Stimulated activated CD8-positive, alpha-beta memory T cell treated with anti-CD3 and anti-CD28 coated beads, Interleukin-7, amount 100 ng/mL, for 24 hours (primary cell): ENCODE measurements around the gene PIP5K1A.
"Not testable (repeated sequence)": the region's sequence is repeated elsewhere in the genome, so short reads cannot be mapped to it uniquely, and the experiment has no call there.

ENCODE experiments used
- DNase-seq: peaks from one replicate; pipeline ENCODE4 v3.0.0-alpha.2; 2020; ENCODE audit warnings: low read depth

Gene PIP5K1A

DNA sequence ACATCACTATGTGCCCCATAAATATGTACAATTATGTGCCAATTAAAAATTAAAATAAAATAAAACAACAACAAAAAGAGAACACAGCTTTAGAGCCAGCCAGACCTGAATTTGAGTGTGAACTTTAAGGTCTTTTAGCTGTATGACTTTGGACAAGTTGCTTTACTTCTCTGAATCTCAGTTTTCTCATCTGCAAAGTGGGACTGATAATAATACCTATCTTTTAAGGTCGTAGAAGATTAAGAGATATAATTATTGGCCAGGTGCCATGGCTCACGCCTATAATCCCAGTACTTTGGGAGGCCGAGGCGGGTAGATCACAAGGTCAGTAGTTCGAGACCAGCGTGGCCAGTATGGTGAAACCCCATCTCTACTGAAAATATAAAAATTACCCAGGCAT lies 5.0 kb upstream of the PIP5K1A start:
- DNase-seq: no peak

GRCh38 chr1:151193856-151194255 lies 4.5 kb upstream of the PIP5K1A start:
- no peak for DNase-seq

DNA sequence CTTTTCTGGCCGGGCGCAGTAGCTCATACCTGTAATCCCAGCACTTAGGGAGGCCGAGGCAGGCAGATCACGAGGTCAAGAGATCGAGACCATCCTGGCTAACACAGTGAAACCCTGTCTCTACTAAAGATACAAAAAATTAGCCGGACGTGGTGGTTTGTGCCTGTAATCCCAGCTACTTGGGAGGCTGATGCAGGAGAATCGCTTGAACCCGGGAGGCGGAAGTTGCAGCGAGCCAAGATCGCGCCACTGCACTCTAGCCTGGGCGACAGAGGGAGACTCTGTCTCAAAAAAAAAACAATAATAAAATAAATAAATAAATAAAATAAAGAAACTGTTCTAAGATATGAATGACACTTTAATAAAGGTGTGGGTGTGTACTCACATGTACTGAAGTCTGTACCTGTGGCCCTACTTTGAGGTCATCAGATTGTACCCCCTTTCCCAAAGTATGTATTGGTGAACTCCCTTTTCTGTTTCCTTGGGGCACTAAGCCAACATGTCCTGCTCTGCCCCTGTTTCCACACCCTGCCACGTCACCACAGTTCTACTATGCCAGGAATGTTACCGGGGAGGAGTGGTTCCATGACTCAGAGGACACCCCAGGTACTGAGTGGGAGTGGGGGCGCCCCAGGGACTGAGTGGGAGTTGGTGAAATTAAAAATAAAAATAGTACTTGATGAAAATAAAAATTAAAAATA lies 3.3 kb upstream of the PIP5K1A start:
- DNase-seq: not testable (repeated sequence)

DNA sequence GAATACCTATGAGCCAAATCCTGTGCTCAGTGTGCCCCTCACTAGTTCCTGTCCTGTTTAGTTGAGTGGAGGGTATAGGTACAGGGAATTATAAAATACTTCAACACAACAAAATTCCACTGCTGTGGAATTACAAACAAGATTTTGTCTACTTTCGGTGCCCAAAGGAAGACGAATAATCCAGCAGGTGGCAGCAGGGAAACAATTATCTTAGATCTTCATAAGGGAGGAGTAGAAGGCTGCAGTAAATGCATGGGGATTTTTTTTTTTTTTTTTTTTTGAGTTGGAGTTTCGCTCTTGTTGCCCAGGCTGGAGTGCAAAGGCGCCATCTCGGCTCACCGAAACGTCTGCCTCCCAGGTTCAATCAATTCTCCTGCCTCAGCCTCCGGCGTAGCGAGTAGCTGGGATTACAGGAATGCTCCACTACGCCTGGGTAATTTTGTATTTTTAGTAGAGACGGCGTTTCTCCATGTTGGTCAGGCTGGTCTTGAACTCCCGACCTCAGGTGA lies 2.0 kb upstream of the PIP5K1A start:
- DNase-seq: no peak

DNA sequence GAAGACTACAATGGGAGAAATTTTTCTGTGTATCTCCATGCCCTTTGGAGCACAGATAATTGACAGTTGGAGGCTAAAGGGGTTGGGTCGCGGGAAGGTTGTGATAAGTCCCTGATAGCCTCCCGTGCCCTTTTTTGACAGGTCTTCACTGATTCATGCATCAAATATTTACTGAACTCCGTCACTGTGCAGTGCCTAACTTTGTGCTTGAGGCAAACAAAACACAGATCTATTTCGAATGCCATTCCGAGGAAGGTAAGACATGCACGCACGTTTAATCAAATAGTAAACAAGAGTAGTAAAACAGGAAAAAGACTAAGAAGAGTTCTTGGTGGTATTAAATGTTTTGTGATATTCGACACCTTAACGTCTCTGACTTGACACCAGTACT lies 494 bp upstream of the PIP5K1A start:
- no peak for DNase-seq

DNA sequence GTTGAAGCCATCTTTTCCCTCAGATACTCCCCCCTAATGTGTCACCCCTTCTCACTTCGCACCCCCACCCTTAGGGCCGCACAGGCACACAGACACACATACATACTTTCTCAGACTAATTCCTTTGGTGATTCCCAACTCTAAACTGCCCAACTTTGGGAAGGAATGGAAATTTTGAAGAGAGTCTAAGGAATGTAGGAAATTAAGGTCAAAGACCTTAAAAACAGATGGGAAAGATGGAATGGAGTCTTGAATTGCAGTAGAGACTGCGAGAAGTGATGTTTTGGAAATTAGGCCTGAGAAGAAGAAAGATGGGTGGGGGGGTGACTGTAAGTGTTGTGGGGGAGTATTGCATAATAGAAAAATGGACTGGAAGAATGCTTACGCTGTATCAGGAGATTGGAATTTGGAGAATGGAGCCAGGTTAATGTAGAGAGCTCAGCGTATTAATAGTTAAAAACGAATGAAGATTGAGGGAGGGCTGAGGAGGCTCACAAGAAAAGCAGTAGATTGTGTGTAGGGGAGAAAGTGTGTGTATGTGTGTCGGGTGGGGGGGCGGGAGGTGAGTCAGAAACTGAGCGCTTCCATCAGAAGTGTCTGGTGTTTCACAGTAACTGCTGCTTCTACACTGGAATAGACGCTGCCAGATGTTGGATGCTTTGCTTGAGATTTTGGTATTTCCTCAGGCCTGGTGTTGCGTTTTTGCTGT lies 1.7 kb downstream of the PIP5K1A start:
- DNase-seq: no peak

DNA sequence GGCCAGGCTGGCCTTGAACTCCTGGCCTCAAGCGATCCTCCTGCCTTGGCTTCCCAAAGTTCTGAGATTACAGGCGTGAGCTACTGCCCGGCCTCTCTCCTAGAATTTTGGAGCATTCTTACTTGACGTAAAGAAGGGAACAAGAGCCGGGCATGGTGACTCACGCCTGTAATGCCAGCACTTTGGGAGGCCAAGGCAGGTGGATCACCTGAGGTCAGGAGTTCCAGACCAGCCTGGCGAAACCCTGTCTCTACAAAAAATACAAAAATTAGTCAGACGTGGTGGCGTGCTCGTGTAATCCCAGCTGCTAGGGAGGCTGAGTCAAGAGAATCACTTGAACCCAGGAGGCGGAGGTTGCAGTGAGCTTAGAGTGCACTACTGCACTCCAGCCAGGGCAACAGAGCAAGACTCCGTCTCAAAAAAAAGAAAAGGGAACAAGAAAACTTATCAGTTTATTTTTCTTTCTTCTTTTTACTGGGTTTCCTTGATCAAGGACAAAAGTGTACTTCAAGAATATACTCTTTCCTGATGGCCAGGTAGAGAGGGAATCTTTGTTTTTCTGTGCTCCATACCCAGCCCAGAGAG lies 7.1 kb downstream of the PIP5K1A start:
- not testable (repeated sequence) for DNase-seq

GRCh38 chr1:151210830-151211229 lies 12.5 kb downstream of the PIP5K1A start:
- no peak for DNase-seq

DNA sequence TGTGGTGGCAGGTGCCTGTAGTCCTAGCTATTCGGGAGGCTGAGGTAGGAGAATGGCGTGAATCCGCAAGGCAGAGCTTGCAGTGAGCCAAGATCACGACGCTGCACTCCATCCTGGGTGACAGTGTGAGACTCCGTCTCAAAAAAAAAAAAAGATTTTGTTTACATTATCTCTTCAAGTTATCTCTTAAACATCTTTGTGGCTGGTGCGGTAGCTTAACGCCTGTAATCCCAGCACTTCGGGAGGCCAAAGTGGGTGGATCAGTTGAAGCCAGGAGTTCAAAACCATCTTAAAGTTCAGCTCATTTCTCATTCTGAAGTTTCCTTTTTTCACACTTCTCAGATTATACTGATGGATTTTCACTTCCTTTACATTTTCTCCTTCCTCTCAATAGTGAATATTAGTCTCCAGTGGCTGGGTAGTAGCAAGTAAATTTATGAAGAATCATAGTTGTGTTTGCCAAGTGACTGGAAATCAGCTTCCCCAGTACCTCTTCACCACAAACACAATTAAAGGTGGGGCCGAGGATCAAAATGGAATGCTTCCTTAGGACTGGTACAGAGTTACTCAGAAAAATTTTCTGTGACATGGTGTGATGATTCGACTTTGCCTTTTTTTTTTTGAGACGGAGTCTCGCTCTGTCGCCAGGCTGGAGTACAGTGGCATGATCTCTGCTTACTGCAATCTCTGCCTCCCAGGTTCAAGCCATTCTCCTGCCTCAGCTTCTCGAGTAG lies 13.8 kb downstream of the PIP5K1A start:
- DNase-seq: no peak

DNA sequence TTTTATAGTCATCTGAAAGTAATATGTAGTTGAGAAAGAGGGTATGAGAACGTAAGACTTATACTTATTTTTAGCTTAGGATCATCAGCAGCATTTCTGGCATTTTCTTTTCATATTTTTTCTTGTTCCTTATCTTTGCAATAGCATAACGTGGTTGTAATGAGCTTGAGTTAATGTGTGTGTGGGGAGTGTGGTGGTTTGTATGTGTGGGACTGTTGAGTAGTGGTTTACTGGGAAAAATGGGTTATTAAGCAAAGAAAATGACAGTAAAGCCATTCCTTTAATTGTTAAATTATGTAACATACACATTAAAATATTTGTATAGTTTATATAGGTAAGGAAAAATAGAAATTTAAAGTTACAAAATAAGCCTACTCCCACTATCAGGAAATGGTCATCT lies 15.2 kb downstream of the PIP5K1A start:
- no peak for DNase-seq

- no peak for DNase-seq
These were observed 23.3 kb downstream of the PIP5K1A start for GRCh38 chr1:151221616-151222015.

GRCh38 chr1:151222130-151222529 lies 23.8 kb downstream of the PIP5K1A start:
- no peak for DNase-seq

DNA sequence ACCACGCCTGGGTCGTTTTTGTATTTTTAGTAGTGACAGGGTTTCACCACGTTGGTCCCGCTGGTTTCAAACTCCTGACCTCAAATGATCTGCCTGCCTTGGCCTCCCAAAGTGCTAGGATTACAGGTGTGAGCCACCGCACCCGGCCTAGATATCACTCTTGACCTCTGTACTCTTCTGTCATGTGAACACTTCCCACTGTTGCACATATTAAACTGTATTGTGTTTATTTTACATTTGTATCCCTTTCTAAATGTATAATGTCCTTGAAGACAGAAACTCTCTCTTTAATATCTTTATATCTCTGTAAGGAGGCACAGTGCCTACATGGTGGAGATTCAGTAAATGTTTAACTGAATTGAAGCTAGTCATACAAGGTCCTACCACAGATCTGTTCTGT lies 36.9 kb downstream of the PIP5K1A start:
- DNase-seq: no peak

DNA sequence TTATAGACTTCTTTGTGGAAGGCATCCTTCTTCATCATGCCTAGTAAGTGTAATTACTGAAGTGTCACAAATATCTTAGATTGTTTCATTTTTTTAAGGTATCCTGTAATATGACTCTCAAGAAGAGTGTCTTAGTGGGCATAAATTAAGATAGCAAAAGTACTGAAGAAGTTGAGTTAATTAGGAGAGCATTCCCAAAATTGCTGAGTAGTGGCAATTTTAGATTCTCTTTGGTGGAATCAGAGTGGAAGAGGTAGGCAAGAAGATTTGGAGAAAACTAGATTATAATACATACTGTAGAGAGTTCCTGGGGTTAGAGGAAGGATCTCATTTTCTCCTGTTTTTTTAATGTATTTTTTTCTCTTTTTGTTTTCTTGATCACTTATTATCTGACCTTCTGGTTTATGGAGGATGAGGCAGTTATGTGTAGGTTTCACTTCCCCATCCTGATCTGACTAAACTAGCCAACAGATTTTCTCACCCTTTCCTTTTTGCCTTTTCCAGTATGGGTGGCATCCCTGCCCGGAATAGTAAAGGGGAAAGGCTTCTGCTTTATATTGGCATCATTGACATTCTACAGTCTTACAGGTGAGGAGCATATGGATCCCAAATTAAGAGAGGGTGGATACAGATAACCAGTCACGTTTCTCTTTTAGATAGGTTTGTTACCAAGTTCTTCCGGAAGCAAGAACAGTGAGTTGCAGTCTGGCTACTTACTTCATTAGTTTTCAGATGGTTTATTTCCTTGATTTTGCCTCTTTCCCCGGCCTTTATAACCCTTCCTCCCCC lies 39.5 kb downstream of the PIP5K1A start:
- no peak for DNase-seq

DNA sequence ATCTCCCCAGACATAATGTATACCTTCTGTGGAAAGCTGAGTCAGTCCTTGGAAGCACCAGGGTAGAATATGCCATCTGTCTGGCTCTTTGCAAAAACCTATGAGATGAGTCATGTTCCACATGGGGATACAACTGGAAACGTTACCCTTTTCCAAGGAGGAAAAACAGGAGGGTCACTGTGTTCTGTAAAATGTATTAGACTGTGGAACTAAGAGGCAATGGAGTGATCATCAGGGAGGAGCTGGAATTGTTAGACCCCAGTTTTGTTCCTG lies 40.1 kb downstream of the PIP5K1A start:
- no peak for DNase-seq

DNA sequence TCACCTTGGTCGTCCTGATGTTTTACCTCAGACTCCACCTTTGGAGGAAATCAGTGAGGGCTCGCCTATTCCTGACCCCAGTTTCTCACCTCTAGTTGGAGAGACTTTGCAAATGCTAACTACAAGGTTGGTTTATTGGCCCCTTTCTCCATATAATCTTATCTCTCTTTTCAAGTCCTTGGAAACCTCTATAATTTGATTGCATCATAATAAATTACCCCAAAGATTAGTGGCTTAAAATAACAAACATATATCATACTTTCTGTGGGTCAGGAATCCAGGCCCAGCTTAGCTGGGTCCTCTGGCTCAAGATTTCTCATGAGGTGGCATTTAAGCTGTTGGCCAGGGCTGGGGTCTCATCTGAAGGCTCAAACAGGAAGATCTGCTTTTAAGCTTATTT lies 44.1 kb downstream of the PIP5K1A start:
- DNase-seq: no peak

DNA sequence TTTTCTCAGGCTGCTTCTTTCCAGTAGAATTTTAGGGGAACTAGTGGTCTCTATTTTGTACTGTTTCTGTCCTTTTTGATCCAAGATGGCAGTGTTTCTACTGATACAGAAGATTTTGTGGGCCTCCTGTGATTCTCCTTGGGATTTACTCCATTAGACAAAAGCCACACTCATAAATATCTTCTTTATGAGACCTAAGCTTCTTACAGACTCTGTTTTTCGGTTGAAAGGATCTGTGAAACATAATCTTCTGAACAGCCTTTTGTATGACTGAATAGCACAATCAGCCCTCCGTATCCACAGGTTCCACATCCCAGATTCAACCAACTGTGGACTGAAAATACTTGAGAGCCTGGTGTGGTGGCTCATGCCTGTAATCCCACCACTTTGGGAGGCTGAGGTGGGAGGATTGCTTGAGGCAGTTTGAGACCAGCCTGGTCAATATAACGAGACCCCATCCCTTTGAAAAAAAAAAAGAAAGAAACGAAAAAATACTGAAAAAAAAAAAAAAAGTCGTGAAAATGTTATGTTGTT lies 45.4 kb downstream of the PIP5K1A start:
- DNase-seq: no peak

DNA sequence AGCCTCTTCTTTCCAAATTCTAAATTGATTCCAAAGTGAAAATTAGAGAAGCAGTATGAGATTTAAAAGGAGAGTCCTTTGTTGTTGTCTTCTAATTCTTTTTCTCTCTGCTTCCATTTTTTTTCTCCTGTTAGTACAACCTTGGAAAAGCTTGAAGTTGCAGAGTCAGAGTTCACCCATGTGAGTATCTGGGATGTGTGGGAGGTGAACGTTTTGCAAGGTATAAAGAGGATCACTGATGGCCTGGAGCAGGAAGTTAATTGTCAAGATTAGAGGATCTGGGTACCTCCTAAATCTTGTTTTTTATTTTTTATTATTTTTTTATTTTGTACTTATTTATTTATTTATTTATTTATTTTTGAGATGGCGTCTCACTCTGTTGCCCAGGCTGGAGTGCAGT lies 48.4 kb downstream of the PIP5K1A start:
- DNase-seq: no peak

DNA sequence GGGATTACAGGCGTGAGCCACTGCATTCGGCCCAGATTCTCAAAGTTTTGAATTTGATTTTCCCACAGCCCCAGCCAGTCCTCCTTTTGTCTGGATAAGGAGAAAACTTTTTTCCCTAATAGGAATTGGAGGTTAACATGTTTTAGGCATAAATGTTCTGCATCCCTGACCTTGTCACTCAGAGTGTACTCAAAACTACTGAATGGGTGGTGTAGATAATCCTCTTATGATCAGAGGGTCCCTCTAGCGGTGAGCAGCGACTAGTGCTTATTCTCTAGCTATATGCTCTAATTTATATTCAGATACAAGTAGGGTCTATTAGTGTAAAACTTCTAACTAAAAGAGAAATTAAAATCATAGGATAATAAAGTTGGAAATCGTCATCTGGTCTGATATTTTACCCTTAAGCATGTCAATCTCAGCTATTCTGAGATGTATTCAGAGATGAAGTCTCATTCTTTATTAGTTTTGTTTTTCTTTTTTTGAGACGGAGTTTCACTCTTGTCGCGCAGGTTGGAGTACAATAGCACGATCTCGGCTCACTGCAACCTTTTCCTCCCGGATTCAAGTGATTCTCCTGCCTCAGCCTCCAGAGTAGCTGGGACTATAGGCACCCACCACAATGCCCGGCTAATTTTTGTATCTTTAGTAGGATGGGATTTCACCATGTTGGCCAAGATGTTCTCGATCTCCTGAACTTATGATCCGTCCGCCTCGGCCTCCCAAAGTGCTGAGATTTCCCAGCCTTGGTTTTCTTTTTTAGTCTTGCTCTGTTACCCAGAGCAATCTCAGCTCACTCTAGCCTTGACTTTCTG lies 53.5 kb downstream of the PIP5K1A start:
- DNase-seq: peak; percentile 15

DNA sequence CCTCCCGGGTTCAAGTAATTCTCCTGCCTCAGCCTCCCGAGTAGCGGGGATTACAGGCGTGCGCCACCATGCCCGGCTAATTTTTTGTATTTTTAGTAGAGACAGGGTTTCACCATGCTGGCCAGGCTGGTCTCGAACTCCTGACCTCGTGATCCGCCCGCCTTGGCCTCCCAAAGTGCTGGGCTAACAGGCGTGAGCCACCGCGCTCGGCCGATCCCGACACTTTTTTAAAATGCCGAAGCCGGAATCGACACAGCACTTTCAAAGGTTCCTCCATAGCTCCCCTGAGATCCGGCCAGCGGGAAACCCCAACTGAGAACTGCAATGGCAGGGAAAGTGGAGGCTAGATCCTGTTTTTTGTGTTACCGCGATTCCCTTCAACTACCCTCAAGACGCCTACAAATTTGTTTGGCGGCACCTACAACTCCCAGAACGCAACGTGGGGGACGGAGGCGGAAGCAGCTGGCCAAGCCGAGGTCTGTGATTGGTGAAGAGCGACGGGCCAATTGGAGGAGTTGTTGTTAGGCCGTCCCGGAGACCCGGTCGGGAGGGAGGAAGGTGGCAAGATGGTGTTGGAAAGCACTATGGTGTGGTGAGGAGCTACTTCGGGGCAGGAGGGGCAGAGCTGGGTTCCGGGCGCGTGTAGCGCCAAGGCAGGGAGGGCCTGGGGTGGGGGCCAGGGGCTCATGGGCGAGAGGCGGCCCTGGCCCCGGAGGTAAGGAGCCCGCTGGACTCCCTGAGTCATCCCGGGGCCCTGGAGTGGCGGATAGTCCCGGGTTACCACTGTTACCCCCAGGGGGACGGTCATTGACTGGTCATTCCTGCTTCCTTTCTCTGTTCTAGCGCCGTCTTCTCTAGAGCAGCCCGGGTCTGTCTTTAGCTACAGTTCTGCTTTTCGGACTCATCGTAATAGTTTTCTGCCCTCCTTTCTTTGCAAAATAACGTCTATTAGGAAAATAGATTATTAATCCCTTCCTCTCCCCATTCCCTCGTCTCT lies 56.2 kb downstream of the PIP5K1A start, which contains the start of gene PSMD4:
Gene PSMD4, plus strand, starts transcription at position 518 of the 997 bp plus-strand sequence. Its CDS starts 49 bp downstream, at position 567.
- peak; percentile 77 for DNase-seq
